Retinal pigment epithelial cell (primary cell): ENCODE data around the gene ACAA2.

Experiments
- DNase-seq: peaks from one replicate; pipeline ENCODE4 v3.0.0-alpha.2; 2010; ENCODE audit warnings: low read depth
- H3K4me3 ChIP-seq: 2 replicates; pipeline ENCODE4 v1.5.1; 2011; ENCODE audit warnings: mild to moderate bottlenecking, low read length, control low read depth, moderate library complexity
- CTCF ChIP-seq: conservative IDR thresholded peaks from 2 replicates; pipeline ENCODE4 v1.5.1; 2011; ENCODE audit warnings: low read depth, low read length, control low read depth, inconsistent platforms

ACAA2 gene

DNA sequence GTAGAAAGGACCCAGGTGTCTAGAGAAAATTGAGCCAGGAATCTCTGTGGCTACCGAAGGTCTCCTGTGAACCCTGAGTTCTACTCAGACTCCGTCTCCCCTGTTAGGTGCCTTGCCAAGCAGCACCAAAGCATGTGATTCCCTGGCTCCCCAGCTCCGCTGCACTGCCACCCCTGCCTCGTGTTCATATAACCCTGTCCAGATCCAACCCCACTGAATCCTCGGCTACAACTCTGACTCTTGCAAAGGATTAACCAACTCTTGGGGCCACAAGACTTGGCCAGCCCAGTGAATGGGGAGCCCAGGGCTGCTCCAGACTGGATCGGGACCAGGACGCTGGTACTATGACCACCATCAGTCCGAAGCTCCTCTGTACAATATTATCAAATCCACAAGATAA is 37.3 kb upstream of the ACAA2 start:
- no peak for DNase-seq
- no peak overlapping the region for H3K4me3 ChIP-seq
- no peak for TF ChIP-seq CTCF

DNA sequence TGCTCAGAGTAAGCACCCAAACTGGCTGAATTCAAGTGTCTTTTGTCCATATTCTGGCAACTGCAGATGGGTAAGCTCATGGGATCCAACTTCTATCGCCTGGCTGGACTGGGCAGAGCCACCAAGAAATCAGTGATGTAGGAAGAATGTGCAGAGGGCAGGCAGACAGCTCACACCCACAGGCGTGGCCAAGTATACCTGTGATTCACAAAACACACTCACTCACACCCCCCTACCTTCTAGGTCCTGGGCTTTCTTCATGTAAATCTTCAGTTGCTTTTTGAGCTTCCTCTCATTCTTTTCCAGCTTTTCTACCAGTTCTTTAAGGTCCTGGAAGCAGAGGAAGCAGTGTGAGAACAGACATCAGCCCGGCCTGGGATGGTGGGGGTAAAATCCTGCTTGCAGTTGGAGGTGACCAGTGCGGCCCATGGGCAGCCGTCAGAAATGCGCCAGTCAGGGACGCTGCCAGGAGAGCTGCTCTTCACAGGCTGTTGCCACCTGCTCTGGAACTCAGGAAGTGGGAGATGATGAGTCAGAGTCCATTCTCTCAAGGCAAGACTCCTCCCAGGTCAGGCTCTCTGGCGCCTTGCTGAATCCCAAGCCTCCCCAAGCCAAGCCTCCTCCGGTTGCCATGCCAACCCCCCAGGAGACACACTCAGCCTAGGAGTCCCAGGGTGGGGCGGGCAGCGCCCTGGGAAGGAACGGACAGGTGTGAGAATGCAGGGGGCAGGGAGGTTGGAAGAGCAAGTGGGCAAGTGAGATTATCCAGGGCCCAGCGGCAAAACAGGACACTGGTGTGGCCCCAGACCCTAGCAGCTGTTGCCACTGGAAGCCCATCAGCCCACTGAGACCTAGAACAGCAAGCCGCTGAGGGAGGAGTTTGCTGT is 36.2 kb upstream of the ACAA2 start:
- TF ChIP-seq CTCF, result no peak
- peak; percentile 89 for DNase-seq
- no peak overlapping the region for H3K4me3 ChIP-seq

- H3K4me3 ChIP-seq, result no peak overlapping the region
- no peak for DNase-seq
- no peak for TF ChIP-seq CTCF
Observed at GRCh38 chr18:49848115-49848514, 34.8 kb upstream of the ACAA2 start.

DNA sequence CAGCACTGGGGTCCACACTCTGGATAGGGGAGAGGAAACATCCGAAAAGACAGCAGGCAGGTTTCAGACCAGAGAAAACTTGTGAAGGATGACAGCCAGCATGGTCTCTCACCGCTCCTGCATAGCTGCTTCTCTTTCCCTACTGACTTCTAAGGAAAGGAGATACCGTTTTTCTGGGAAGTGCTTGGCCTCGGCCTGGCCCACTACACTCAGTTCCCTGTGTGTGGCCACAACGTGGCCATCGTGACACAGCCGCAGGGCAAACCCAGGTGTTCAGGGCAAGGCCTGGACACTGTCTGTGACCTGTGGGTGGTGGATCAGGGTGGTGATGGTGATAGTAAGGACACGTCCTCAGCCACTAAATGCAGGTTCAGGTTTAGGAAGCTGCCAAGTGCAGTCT is 34.2 kb upstream of the ACAA2 start:
- H3K4me3 ChIP-seq, result no peak overlapping the region
- DNase-seq, result no peak
- TF ChIP-seq CTCF, result no peak

DNA sequence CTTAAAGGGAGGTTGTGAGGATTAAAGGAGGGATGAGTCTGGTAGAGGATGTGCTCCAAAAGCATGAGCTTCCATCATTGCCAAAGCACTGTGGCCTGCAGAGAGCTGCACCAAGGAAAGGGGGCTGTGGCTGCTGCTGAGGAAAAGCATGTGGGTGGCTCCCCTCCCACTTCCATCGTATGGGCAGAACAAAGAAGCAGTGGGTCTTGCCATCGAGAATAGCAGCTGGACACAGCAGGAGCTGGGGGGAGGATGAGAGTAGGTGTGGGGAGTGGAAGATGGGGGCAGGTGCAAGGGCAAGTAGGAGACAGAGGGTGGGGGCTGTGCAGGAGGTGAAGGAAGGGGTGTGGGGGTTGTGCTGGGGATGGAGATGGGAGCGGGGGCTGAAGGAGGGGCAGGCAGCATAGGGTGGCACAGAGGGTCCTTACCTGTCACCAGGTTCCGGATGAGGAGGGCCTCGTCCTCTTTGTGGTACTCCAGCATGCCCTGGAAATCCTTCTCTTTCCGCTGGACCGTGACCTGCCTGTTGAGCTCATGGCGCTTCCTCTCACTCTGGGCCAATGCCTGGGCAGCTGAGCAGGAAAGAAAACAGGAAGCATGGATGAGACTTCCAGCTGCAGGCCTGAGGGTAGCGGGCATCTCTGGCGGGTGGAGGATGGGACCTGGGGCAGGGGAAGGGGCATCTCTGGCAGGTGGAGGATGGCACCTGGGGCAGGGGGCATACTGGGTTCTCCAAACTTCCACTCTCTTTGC is 33.6 kb upstream of the ACAA2 start:
- no peak for TF ChIP-seq CTCF
- DNase-seq, result no peak
- H3K4me3 ChIP-seq, result no peak overlapping the region

- TF ChIP-seq CTCF, result no peak
- no peak overlapping the region for H3K4me3 ChIP-seq
- DNase-seq, result no peak
Observed at GRCh38 chr18:49846361-49846662, 33.0 kb upstream of the ACAA2 start.
